ENCODE results near the gene SLN. TPM values are rescaled to one million over a fixed set of nuclear protein-coding genes. Genes with fewer than 3 reads are reported as not detected.

SLN gene
- total RNA-seq, 1 experiment from 2014 or later, result not detected

GRCh38 chr11:107706531-107706930 is 5.3 kb downstream of the SLN start:
- H3K9ac ChIP-seq (ENCODE audit: low read length), result no peak overlapping the region
- RAD21 ChIA-PET (ENCODE audit: low non-redundant PET in 1 of 2, low total read pairs in 2 of 2, uncharacterized antibody in 2 of 2, unreplicated experiment in 2 of 2), result no interaction called here
- H3K9me2 ChIP-seq (ENCODE audit: insufficient read depth), result no peaks in the 10 kb centered on the region
- no peaks in the 10 kb centered on the region for H3K9me3 ChIP-seq (ENCODE audit: control insufficient read depth in 1 of 2, insufficient read depth in 1 of 2, low read depth in 1 of 2, low read length in 2 of 2)
- no peaks in the 10 kb centered on the region for H3K27me3 ChIP-seq (ENCODE audit: insufficient read depth, low read length)
- no peaks in the 10 kb centered on the region for H3K36me3 ChIP-seq (ENCODE audit: control insufficient read depth in 1 of 2, insufficient read depth in 2 of 2, low read length in 2 of 2)
- no peak overlapping the region for H3K4me2 ChIP-seq (ENCODE audit: low read length)
- no peaks in the 10 kb centered on the region for H3K79me2 ChIP-seq (ENCODE audit: insufficient read depth, low read length)
- intact Hi-C loops (cut with micrococcal nuclease), result no loop called here
- no peak overlapping the region for H2AFZ ChIP-seq (ENCODE audit: low read depth, low read length, poor library complexity, severe bottlenecking)
- no TSS peak for BruUV-seq (replicated peaks)
- POLR2A ChIA-PET, result no interaction called here
- no peak overlapping the region for H3K4me3 ChIP-seq (replicated peaks in 1 of 2; ENCODE audit: low read depth in 1 of 2, low read length in 2 of 2)
- ATAC-seq, result no peak
- no peak for DNase-seq (ENCODE audit: low read depth, low spot score)
- no peak for TF ChIP-seq FOSL1 (IDR thresholded peaks at IDR 0.05; ENCODE audit: low read depth)
- TF ChIP-seq RAD21 (IDR thresholded peaks at IDR 0.05; ENCODE audit: low read depth), result no peak
- no peak for TF ChIP-seq CTCF (IDR thresholded peaks at IDR 0.05 in 2 of 3, conservative IDR thresholded peaks at IDR 0.05 in 1 of 3; ENCODE audit: borderline replicate concordance in 1 of 3, insufficient read depth in 1 of 3, low read depth in 2 of 3, low read length in 2 of 3)
- TF ChIP-seq JUND (IDR thresholded peaks at IDR 0.05), result no peak
- TF ChIP-seq POLR2AphosphoS5 (IDR thresholded peaks at IDR 0.05; ENCODE audit: low read depth, low read length), result no peak
- TF ChIP-seq EZH2phosphoT487 (IDR thresholded peaks at IDR 0.05; ENCODE audit: borderline replicate concordance), result no peak
- TF ChIP-seq, protein P1, sequence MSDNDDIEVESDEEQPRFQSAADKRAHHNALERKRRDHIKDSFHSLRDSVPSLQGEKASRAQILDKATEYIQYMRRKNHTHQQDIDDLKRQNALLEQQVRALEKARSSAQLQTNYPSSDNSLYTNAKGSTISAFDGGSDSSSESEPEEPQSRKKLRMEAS (IDR thresholded peaks at IDR 0.05), result no peak
- TF ChIP-seq CBX3 (IDR thresholded peaks at IDR 0.05; ENCODE audit: low read depth), result no peak
- no peak for TF ChIP-seq TCF7L2 (IDR thresholded peaks at IDR 0.05; ENCODE audit: borderline replicate concordance, extremely low read depth, insufficient read depth, insufficient read length)
- TF ChIP-seq ZBTB33 (IDR thresholded peaks at IDR 0.05; ENCODE audit: extremely low read depth, insufficient replicate concordance, low read length), result no peak
- no peak for TF ChIP-seq ATF3 (IDR thresholded peaks at IDR 0.05)
- no peak for TF ChIP-seq ELF1 (IDR thresholded peaks at IDR 0.05; ENCODE audit: borderline replicate concordance, low read depth)
- no peak for TF ChIP-seq ZNF274 (IDR thresholded peaks at IDR 0.05; ENCODE audit: low read depth, low read length)
- no peak for TF ChIP-seq YY1 (IDR thresholded peaks at IDR 0.05; ENCODE audit: extremely low read depth, insufficient replicate concordance, low read depth, low read length)
- TF ChIP-seq REST (IDR thresholded peaks at IDR 0.05; ENCODE audit: low read depth), result no peak
- no peak for TF ChIP-seq SP1 (IDR thresholded peaks at IDR 0.05; ENCODE audit: low read depth)
- no peak for TF ChIP-seq SIN3A (IDR thresholded peaks at IDR 0.05; ENCODE audit: low read depth)
- no peaks in the 10 kb centered on the region for H4K20me1 ChIP-seq (ENCODE audit: insufficient read depth)
- H3K27ac ChIP-seq (ENCODE audit: low read depth, low read length), result no peak overlapping the region
- peaks cover 0 to 5% of the 10 kb centered on the region in 2 experiments; a peak in 1 of 4 replicates for H3K4me1 ChIP-seq (ENCODE audit: control insufficient read depth in 1 of 2, insufficient read depth in 2 of 2, low read length in 2 of 2)
- CTCF ChIA-PET, result no interaction called here

Measured in HCT116 (cell line).